OCI-LY7 (cell line): ENCODE measurements around the gene KREMEN1. TPM values are rescaled to one million over a fixed set of nuclear protein-coding genes. Genes with fewer than 3 reads are reported as not detected.

Experiments used
- BruUV-seq: library from RNA; stranded (reverse); fragments of 400-500 nt; replicated peaks from 2 replicates; lab custom pipeline; 2021; lab: Mats Ljungman, UMichigan
- CTCF ChIA-PET: fragments of 300-600 bp; sonication (Branson Sonifier 250); formaldehyde crosslinking; loops from one replicate; lab custom pipeline; 2022; ENCODE audit warnings: antibody characterized with exemption; ENCODE audit not compliant: unreplicated experiment; lab: Charles Lee
- POLR2A ChIA-PET: fragments of 300-600 bp; sonication (Branson Sonifier 250); formaldehyde crosslinking; loops from one replicate; lab custom pipeline; 2022; ENCODE audit warnings: antibody characterized with exemption; lab: Charles Lee
- DNase-seq: peaks from one replicate; pipeline ENCODE4 v3.0.0-alpha.2; 2015; ENCODE audit warnings: low spot score
- H2AFZ ChIP-seq: fragments of 200-600 bp; sonication (generic), shearing (Covaris generic); 2 replicates; pipeline ENCODE4 v1.6.1; 2014; ENCODE audit warnings: mild to moderate bottlenecking, antibody characterized with exemption, low read length, moderate library complexity
- H3K27ac ChIP-seq: fragments of 200-600 bp; sonication (generic); 2 replicates; pipeline ENCODE4 v1.5.1; 2014; ENCODE audit warnings: mixed run types, low read depth, mild to moderate bottlenecking, moderate library complexity, low read length, inconsistent platforms; ENCODE audit not compliant: poor library complexity, severe bottlenecking
- H3K36me3 ChIP-seq: fragments of 200-600 bp; sonication (generic); 2 replicates; pipeline ENCODE4 v1.6.1; 2014; ENCODE audit warnings: mild to moderate bottlenecking, antibody characterized with exemption, low read length, moderate library complexity, mixed read lengths; ENCODE audit not compliant: insufficient read depth
- H3K4me1 ChIP-seq: fragments of 200-600 bp; sonication (generic); 2 replicates; pipeline ENCODE4 v1.5.1; 2014; ENCODE audit warnings: mild to moderate bottlenecking, low read length; ENCODE audit not compliant: insufficient read depth, poor library complexity, severe bottlenecking
- H3K4me2 ChIP-seq: fragments of 200-600 bp; sonication (generic); 2 replicates; pipeline ENCODE4 v1.6.1; 2014; ENCODE audit warnings: mild to moderate bottlenecking, low read length
- H3K4me3 ChIP-seq: fragments of 200-600 bp; sonication (generic); 2 replicates; pipeline ENCODE4 v1.5.1; 2014; ENCODE audit warnings: mild to moderate bottlenecking, low read depth, low read length; ENCODE audit not compliant: poor library complexity, severe bottlenecking
- H3K79me2 ChIP-seq: fragments of 200-600 bp; sonication (generic); 2 replicates; pipeline ENCODE4 v1.6.1; 2016; ENCODE audit warnings: low read depth, mild to moderate bottlenecking, low read length, moderate library complexity, mixed read lengths; ENCODE audit not compliant: insufficient read depth
- H3K9me2 ChIP-seq: fragments of 200-600 bp; sonication (generic); 2 replicates; pipeline ENCODE4 v1.6.1; 2016; ENCODE audit warnings: mild to moderate bottlenecking, low read length, mixed read lengths; ENCODE audit not compliant: insufficient read depth
- H3K9me3 ChIP-seq: fragments of 200-600 bp; sonication (generic); 2 replicates; pipeline ENCODE4 v1.6.1; 2014; ENCODE audit warnings: mild to moderate bottlenecking, mixed run types, low read length, mixed read lengths
- H4K20me1 ChIP-seq: fragments of 200-600 bp; sonication (generic); 2 replicates; pipeline ENCODE4 v1.6.1; 2014; ENCODE audit warnings: mild to moderate bottlenecking, antibody characterized with exemption, low read length, moderate library complexity, mixed read lengths; ENCODE audit not compliant: insufficient read depth
- CTCF ChIP-seq: fragments of 200-600 bp; sonication (generic); conservative IDR thresholded peaks from 2 replicates; pipeline ENCODE4 v1.5.1; 2014; ENCODE audit warnings: mild to moderate bottlenecking, antibody characterized with exemption, low read length, moderate library complexity, mixed read lengths
- EZH2phosphoT487 ChIP-seq: fragments of 200-600 bp; sonication (generic); IDR thresholded peaks from 2 replicates; pipeline ENCODE4 v1.6.1; 2018; ENCODE audit warnings: low read depth, borderline replicate concordance, mild to moderate bottlenecking, mixed run types, antibody characterized with exemption, low read length, moderate library complexity, mixed read lengths
- intact Hi-C: fragments of 100-400 bp; cut with micrococcal nuclease; formaldehyde crosslinking; loops from one replicate; pipeline ENCODE4 v1.10.0; 2022; ENCODE audit not compliant: unreplicated experiment
- total RNA-seq, 2 experiments: library from RNA; depleted of rRNA in 1 of 2; stranded (reverse); fragments of >200 nt in 1 of 2; shearing (Covaris generic) in 1 of 2; gene quantifications; 2 replicates each; pipeline ENCODE4 v1.2.3, GENCODE V29; 2014 to 2022

KREMEN1 gene
- total RNA-seq, 2 experiments from 2014 or later, result not detected

GRCh38 chr22:29190051-29190450 lies 117.2 kb downstream of the KREMEN1 start:
- intact Hi-C loops, result no loop called here

GRCh38 chr22:29190918-29191317 lies 118.1 kb downstream of the KREMEN1 start:
- Histone ChIP-seq H3K36me3 (no peaks in the 10 kb centered on the region), H3K9me2 (no peaks in the 10 kb centered on the region), H3K4me1 (no peaks in the 10 kb centered on the region), H4K20me1 (no peaks in the 10 kb centered on the region), H3K79me2 (no peaks in the 10 kb centered on the region), H3K4me3 (no peak overlapping the region), H3K4me2 (no peak overlapping the region), H3K9me3 (no peaks in the 10 kb centered on the region), H3K27ac (no peak overlapping the region), H2AFZ (no peak overlapping the region)
- POLR2A ChIA-PET, result interaction anchor here (1.0 kb wide), 1 partner anchor 29 kb away, joined by 3 read pairs; no protein-coding TSS in a partner anchor
- DNase-seq, result no peak
- TF ChIP-seq EZH2phosphoT487, result no peak
- TF ChIP-seq CTCF, result no peak
- CTCF ChIA-PET, result no interaction called here
- intact Hi-C loops, result no loop called here
- BruUV-seq, result no TSS peak

More at GRCh38 chr22:29190051-29190450, 117.2 kb downstream of the KREMEN1 start:
- no peaks in the 10 kb centered on the region for H3K79me2 ChIP-seq
- no peak overlapping the region for H3K4me3 ChIP-seq
- POLR2A ChIA-PET, result interaction anchor here (1.0 kb wide), 1 partner anchor 30 kb away, joined by 3 read pairs; no protein-coding TSS in a partner anchor
- TF ChIP-seq EZH2phosphoT487 (no peak), CTCF (no peak)
- H3K4me2 ChIP-seq, result no peak overlapping the region
- CTCF ChIA-PET, result no interaction called here
- no peaks in the 10 kb centered on the region for H3K4me1 ChIP-seq
- BruUV-seq, result no TSS peak
- no peak overlapping the region for H3K27ac ChIP-seq
- H3K9me3 ChIP-seq, result no peaks in the 10 kb centered on the region
- DNase-seq, result no peak
- H3K36me3 ChIP-seq, result no peaks in the 10 kb centered on the region
- no peaks in the 10 kb centered on the region for H4K20me1 ChIP-seq
- H2AFZ ChIP-seq, result no peak overlapping the region
- no peaks in the 10 kb centered on the region for H3K9me2 ChIP-seq

GRCh38 chr22:29193021-29193420 lies 120.2 kb downstream of the KREMEN1 start:
- H4K20me1 ChIP-seq, result no peaks in the 10 kb centered on the region
- no peaks in the 10 kb centered on the region for H3K4me1 ChIP-seq
- H3K4me3 ChIP-seq, result no peak overlapping the region
- no peak for TF ChIP-seq CTCF
- TF ChIP-seq EZH2phosphoT487, result no peak
- no peak for DNase-seq
- H3K9me2 ChIP-seq, result no peaks in the 10 kb centered on the region
- H3K79me2 ChIP-seq, result no peaks in the 10 kb centered on the region
- no TSS peak for BruUV-seq
- ChIA-PET CTCF (no interaction called here), POLR2A (interaction anchor here (0.6 kb wide), 1 partner anchor 491 kb away, joined by 3 read pairs; no protein-coding TSS in a partner anchor)
- no peak overlapping the region for H3K4me2 ChIP-seq
- H3K27ac ChIP-seq, result no peak overlapping the region
- H3K9me3 ChIP-seq, result no peaks in the 10 kb centered on the region
- no peak overlapping the region for H2AFZ ChIP-seq
- no peaks in the 10 kb centered on the region for H3K36me3 ChIP-seq
- intact Hi-C loops, result no loop called here
